Thoracic aorta (tissue), 2 donors: ENCODE data around the gene RAB38. TPM values are rescaled to one million over a fixed set of nuclear protein-coding genes. Genes with fewer than 3 reads are reported as not detected.

Source experiments
- ATAC-seq: fragments of 150-250 bp; one replicate; pipeline ENCODE4 v1.8.0; 2017; ENCODE audit warnings: low read depth; ENCODE audit not compliant: insufficient number of reproducible peaks, low FRiP score
- DNase-seq: peaks from one replicate; pipeline ENCODE4 v3.0.0-alpha.2; 2020; ENCODE audit warnings: low spot score
- H3K27ac ChIP-seq, 2 donors: fragments of 200-600 bp; sonication (generic); 1 replicate in 1 of 2; 2 replicates in 1 of 2; pipeline ENCODE4 v1.5.1; 2016; ENCODE audit warnings: mild to moderate bottlenecking in 2 of 2, moderate library complexity in 2 of 2
- H3K27me3 ChIP-seq: fragments of 200-600 bp; sonication (generic); replicated peaks from 2 replicates; pipeline ENCODE4 v1.6.0; 2016; ENCODE audit warnings: mild to moderate bottlenecking; ENCODE audit not compliant: insufficient read depth
- H3K36me3 ChIP-seq: fragments of 200-600 bp; sonication (generic); one replicate; pipeline ENCODE4 v1.5.1; 2016
- H3K4me1 ChIP-seq, 2 donors: fragments of 200-600 bp; sonication (generic); 1 replicate in 1 of 2; 2 replicates in 1 of 2; pipeline versions ENCODE4 v1.5.1 to v1.6.0; 2016; ENCODE audit warnings: low read depth in 2 of 2, mild to moderate bottlenecking in 1 of 2; ENCODE audit not compliant: control insufficient read depth in 1 of 2
- H3K4me3 ChIP-seq: fragments of 200-600 bp; sonication (generic); 2 replicates; pipeline ENCODE4 v1.5.1; 2016; ENCODE audit warnings: mild to moderate bottlenecking
- H3K9me3 ChIP-seq: fragments of 200-600 bp; sonication (generic); 2 replicates; pipeline ENCODE4 v1.5.1; 2016
- CTCF ChIP-seq: fragments of 200-600 bp; sonication (generic); IDR thresholded peaks from one replicate; pipeline ENCODE4 v1.5.1; 2019; ENCODE audit warnings: antibody characterized with exemption
- total RNA-seq, 2 donors: library from RNA; depleted of rRNA; stranded (reverse); fragments of >200 nt; gene quantifications; one replicate each; pipeline versions ENCODE4 v1.1.0 to v1.2.3, GENCODE V29; 2016

RAB38 gene
- total RNA-seq, 2 donors from 2014 or later, result 0.56 to 2.3 TPM

GRCh38 chr11:88204353-88204752 lies 29.1 kb upstream of the RAB38 start:
- ATAC-seq, result no peak
- no peak for TF ChIP-seq CTCF

GRCh38 chr11:88203604-88204003 lies 28.4 kb upstream of the RAB38 start:
- Histone ChIP-seq H3K4me1 (no peaks in the 10 kb centered on the region), H3K27ac (no peak overlapping the region), H3K9me3 (no peaks in the 10 kb centered on the region), H3K36me3 (no peaks in the 10 kb centered on the region), H3K4me3 (no peak overlapping the region), H3K27me3 (no peaks in the 10 kb centered on the region)
- TF ChIP-seq CTCF, result no peak
- ATAC-seq, result no peak
- DNase-seq, result no peak

More at GRCh38 chr11:88204353-88204752, 29.1 kb upstream of the RAB38 start:
- Histone ChIP-seq H3K27ac (no peak overlapping the region), H3K36me3 (no peaks in the 10 kb centered on the region), H3K9me3 (no peaks in the 10 kb centered on the region), H3K27me3 (no peaks in the 10 kb centered on the region), H3K4me3 (no peak overlapping the region), H3K4me1 (no peaks in the 10 kb centered on the region)
- no peak for DNase-seq

GRCh38 chr11:88202498-88202897 lies 27.3 kb upstream of the RAB38 start:
- Histone ChIP-seq H3K4me3 (no peak overlapping the region), H3K4me1 (no peaks in the 10 kb centered on the region), H3K27me3 (no peaks in the 10 kb centered on the region), H3K27ac (no peak overlapping the region), H3K36me3 (no peaks in the 10 kb centered on the region), H3K9me3 (no peaks in the 10 kb centered on the region)
- ATAC-seq, result no peak
- no peak for DNase-seq
- no peak for TF ChIP-seq CTCF

GRCh38 chr11:88196393-88196792 lies 21.1 kb upstream of the RAB38 start:
- no peaks in the 10 kb centered on the region for H3K27me3 ChIP-seq
- no peak overlapping the region for H3K4me3 ChIP-seq
- ATAC-seq (no peak), DNase-seq (no peak)
- H3K27ac ChIP-seq, result no peak overlapping the region
- H3K4me1 ChIP-seq, result no peaks in the 10 kb centered on the region
- H3K9me3 ChIP-seq, result peaks cover 11% of the 10 kb centered on the region
- no peaks in the 10 kb centered on the region for H3K36me3 ChIP-seq
- no peak for TF ChIP-seq CTCF

GRCh38 chr11:88195908-88196307 lies 20.7 kb upstream of the RAB38 start:
- TF ChIP-seq CTCF, result no peak
- peaks cover 11% of the 10 kb centered on the region for H3K9me3 ChIP-seq
- ATAC-seq (no peak), DNase-seq (no peak)
- H3K4me3 ChIP-seq, result no peak overlapping the region
- no peak overlapping the region for H3K27ac ChIP-seq
- no peaks in the 10 kb centered on the region for H3K27me3 ChIP-seq
- no peaks in the 10 kb centered on the region for H3K36me3 ChIP-seq
- H3K4me1 ChIP-seq, result no peaks in the 10 kb centered on the region
